HepG2 (cell line): ENCODE results near the gene CYP4F8. TPM values are rescaled to one million over a fixed set of nuclear protein-coding genes. Genes with fewer than 3 reads are reported as not detected.

Experiments
- ESRRA ChIP-seq: sonication (generic); formaldehyde crosslinking; IDR thresholded peaks from 2 replicates; pipeline ENCODE4 v1.5.1; 2020; ENCODE audit warnings: mild to moderate bottlenecking, low read depth, missing genetic modification reagents
- HDAC1 ChIP-seq: sonication (generic); formaldehyde crosslinking; IDR thresholded peaks from 2 replicates; pipeline ENCODE4 v1.5.1; 2020; ENCODE audit warnings: mild to moderate bottlenecking, missing genetic modification reagents
- NR2F1 ChIP-seq, 2 experiments: fragments of 450-650 bp in 1 of 2; formaldehyde crosslinking in 1 of 2; IDR thresholded peaks; 2 replicates each; pipeline versions ENCODE4 v1.5.0 to v1.6.1; 2016 to 2020; ENCODE audit warnings: mild to moderate bottlenecking in 1 of 2, missing compliant biosample characterization in 1 of 2, missing genetic modification reagents in 1 of 2, moderate library complexity in 1 of 2
- POGZ ChIP-seq: sonication (generic); formaldehyde crosslinking; IDR thresholded peaks from 2 replicates; pipeline ENCODE4 v1.4.0; 2020; ENCODE audit warnings: mild to moderate bottlenecking, missing genetic modification reagents
- RARA ChIP-seq: IDR thresholded peaks from 2 replicates; pipeline ENCODE4 v1.6.1; 2016; ENCODE audit warnings: missing genetic modification reagents, missing compliant biosample characterization
- REXO4 ChIP-seq: sonication (generic); formaldehyde crosslinking; IDR thresholded peaks from 2 replicates; pipeline ENCODE4 v1.8.0; 2022; ENCODE audit warnings: missing genetic modification reagents, mild to moderate bottlenecking, borderline replicate concordance
- RXRA ChIP-seq: sonication (generic); formaldehyde crosslinking; IDR thresholded peaks from 2 replicates; pipeline ENCODE4 v1.5.1; 2020; ENCODE audit warnings: missing genetic modification reagents
- RXRB ChIP-seq: IDR thresholded peaks from 2 replicates; pipeline ENCODE4 v1.6.1; 2016; ENCODE audit warnings: borderline replicate concordance, missing genetic modification reagents, missing compliant biosample characterization
- ZNF468 ChIP-seq: sonication (generic); formaldehyde crosslinking; IDR thresholded peaks from 2 replicates; pipeline ENCODE4 v1.8.0; 2022; ENCODE audit warnings: mild to moderate bottlenecking, moderate library complexity, missing genetic modification reagents
- ZNF607 ChIP-seq: sonication (generic); formaldehyde crosslinking; IDR thresholded peaks from 2 replicates; pipeline ENCODE4 v1.5.1; 2020; ENCODE audit warnings: missing genetic modification reagents, mild to moderate bottlenecking, borderline replicate concordance
- ZSCAN31 ChIP-seq: sonication (generic); formaldehyde crosslinking; IDR thresholded peaks from 2 replicates; pipeline ENCODE4 v1.5.0; 2020; ENCODE audit warnings: low read depth, mild to moderate bottlenecking, missing genetic modification reagents
- polyA plus RNA-seq, 8 experiments: library from polyadenylated mRNA; depleted of rRNA in 3 of 8; stranded (reverse) in 7 of 8; unstranded in 1 of 8; fragments of >200 nt; fragmentation: Illumina TruSeq in 4 of 8; extraction: Trizol in 4 of 8; gene quantifications; 2 replicates each; pipeline versions ENCODE4 v1.2.1 to v1.2.3, GENCODE V29; 2011 to 2016; ENCODE audit warnings: low read depth in 4 of 8, missing spikeins in 1 of 8, mixed read lengths in 1 of 8; ENCODE audit not compliant: insufficient read depth in 1 of 8
- total RNA-seq, 5 experiments: library from RNA; depleted of rRNA; stranded (reverse); fragments of >200 nt; fragmentation: Illumina TruSeq; extraction: Trizol; gene quantifications; 2 replicates each; pipeline ENCODE4 v1.2.3, GENCODE V29; 2016; ENCODE audit warnings: low read depth in 1 of 5
- TF ChIP-seq, protein P1 (sequence below), 2 experiments: fragments of 450-650 bp in 1 of 2; sonication (generic) in 1 of 2; formaldehyde crosslinking in 1 of 2; IDR thresholded peaks; 2 replicates each; pipeline versions ENCODE4 v1.6.1 to v1.8.0; 2016 to 2022; ENCODE audit warnings: antibody characterized with exemption in 1 of 2, mild to moderate bottlenecking in 1 of 2, missing genetic modification reagents in 1 of 2
- TF ChIP-seq, protein P2 (sequence below): sonication (generic); formaldehyde crosslinking; IDR thresholded peaks from 2 replicates; pipeline ENCODE4 v1.9.0; 2021; ENCODE audit warnings: mild to moderate bottlenecking, missing genetic modification reagents

Gene CYP4F8
- total and polyA plus RNA-seq, 2 of the 13 experiments (the other 11 are each of a cell fraction or from before 2014, with no cell fraction given), result not detected

DNA sequence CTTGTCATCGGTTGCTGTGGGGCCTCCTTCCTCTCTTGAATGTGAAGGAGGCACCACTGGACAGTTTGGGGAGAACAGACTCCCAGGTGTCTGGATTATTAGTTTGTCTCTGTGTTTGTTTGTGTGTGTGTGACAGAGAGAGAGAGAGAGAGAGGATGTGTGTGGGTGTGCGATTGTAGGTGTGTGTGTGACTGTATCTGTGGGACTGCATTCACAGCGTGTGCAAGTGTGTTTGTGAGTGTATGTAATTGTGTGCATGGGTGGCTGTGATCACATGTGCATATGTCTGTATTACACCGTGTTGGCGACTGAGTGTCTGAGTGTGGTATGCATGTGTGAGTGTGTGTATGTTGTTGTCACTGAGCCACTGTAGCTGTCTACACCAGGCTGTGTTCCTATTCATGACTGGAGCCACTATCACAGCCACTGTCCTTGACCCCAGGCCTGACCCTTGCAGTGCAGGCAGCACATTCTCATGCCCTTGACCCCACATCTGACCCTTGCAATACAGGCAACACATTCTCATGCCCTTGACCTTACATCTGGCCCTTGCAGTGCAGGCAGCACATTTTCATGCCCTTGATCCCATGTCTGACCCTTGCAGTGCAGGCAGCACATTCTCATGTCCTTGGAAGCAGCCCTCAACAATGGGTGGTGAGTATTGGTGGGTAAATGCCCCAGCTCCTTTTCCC, 25.1 kb upstream of the CYP4F8 start (continued):
- TF ChIP-seq, protein P1, sequence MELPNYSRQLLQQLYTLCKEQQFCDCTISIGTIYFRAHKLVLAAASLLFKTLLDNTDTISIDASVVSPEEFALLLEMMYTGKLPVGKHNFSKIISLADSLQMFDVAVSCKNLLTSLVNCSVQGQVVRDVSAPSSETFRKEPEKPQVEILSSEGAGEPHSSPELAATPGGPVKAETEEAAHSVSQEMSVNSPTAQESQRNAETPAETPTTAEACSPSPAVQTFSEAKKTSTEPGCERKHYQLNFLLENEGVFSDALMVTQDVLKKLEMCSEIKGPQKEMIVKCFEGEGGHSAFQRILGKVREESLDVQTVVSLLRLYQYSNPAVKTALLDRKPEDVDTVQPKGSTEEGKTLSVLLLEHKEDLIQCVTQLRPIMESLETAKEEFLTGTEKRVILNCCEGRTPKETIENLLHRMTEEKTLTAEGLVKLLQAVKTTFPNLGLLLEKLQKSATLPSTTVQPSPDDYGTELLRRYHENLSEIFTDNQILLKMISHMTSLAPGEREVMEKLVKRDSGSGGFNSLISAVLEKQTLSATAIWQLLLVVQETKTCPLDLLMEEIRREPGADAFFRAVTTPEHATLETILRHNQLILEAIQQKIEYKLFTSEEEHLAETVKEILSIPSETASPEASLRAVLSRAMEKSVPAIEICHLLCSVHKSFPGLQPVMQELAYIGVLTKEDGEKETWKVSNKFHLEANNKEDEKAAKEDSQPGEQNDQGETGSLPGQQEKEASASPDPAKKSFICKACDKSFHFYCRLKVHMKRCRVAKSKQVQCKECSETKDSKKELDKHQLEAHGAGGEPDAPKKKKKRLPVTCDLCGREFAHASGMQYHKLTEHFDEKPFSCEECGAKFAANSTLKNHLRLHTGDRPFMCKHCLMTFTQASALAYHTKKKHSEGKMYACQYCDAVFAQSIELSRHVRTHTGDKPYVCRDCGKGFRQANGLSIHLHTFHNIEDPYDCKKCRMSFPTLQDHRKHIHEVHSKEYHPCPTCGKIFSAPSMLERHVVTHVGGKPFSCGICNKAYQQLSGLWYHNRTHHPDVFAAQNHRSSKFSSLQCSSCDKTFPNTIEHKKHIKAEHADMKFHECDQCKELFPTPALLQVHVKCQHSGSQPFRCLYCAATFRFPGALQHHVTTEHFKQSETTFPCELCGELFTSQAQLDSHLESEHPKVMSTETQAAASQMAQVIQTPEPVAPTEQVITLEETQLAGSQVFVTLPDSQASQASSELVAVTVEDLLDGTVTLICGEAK (IDR thresholded peaks at IDR 0.05), result no peak
- TF ChIP-seq, protein P1 (CRISPR knock-in tag; IDR thresholded peaks at IDR 0.05), result 0 out of 2 replicates have a peak, but pooled peaks have one; percentile 20
- TF ChIP-seq NR2F1 (CRISPR knock-in tag; IDR thresholded peaks at IDR 0.05) (peak; percentile 64 to 80; a peak in 2 of 4 replicates), ZSCAN31 (CRISPR knock-in tag) (no peak), REXO4 (CRISPR knock-in tag) (no peak), RXRA (CRISPR knock-in tag) (peak; percentile 89), HDAC1 (CRISPR knock-in tag) (0 out of 2 replicates have a peak, but pooled peaks have one; percentile 18), RXRB (peak; percentile 47; the same call in 1 of the 2 replicates), ESRRA (peak; percentile 95), POGZ (CRISPR knock-in tag) (0 out of 2 replicates have a peak, but pooled peaks have one; percentile 22), RARA (CRISPR knock-in tag) (peak; percentile 91), ZNF468 (CRISPR knock-in tag) (no peak), ZNF607 (no peak)
- TF ChIP-seq, protein P2, sequence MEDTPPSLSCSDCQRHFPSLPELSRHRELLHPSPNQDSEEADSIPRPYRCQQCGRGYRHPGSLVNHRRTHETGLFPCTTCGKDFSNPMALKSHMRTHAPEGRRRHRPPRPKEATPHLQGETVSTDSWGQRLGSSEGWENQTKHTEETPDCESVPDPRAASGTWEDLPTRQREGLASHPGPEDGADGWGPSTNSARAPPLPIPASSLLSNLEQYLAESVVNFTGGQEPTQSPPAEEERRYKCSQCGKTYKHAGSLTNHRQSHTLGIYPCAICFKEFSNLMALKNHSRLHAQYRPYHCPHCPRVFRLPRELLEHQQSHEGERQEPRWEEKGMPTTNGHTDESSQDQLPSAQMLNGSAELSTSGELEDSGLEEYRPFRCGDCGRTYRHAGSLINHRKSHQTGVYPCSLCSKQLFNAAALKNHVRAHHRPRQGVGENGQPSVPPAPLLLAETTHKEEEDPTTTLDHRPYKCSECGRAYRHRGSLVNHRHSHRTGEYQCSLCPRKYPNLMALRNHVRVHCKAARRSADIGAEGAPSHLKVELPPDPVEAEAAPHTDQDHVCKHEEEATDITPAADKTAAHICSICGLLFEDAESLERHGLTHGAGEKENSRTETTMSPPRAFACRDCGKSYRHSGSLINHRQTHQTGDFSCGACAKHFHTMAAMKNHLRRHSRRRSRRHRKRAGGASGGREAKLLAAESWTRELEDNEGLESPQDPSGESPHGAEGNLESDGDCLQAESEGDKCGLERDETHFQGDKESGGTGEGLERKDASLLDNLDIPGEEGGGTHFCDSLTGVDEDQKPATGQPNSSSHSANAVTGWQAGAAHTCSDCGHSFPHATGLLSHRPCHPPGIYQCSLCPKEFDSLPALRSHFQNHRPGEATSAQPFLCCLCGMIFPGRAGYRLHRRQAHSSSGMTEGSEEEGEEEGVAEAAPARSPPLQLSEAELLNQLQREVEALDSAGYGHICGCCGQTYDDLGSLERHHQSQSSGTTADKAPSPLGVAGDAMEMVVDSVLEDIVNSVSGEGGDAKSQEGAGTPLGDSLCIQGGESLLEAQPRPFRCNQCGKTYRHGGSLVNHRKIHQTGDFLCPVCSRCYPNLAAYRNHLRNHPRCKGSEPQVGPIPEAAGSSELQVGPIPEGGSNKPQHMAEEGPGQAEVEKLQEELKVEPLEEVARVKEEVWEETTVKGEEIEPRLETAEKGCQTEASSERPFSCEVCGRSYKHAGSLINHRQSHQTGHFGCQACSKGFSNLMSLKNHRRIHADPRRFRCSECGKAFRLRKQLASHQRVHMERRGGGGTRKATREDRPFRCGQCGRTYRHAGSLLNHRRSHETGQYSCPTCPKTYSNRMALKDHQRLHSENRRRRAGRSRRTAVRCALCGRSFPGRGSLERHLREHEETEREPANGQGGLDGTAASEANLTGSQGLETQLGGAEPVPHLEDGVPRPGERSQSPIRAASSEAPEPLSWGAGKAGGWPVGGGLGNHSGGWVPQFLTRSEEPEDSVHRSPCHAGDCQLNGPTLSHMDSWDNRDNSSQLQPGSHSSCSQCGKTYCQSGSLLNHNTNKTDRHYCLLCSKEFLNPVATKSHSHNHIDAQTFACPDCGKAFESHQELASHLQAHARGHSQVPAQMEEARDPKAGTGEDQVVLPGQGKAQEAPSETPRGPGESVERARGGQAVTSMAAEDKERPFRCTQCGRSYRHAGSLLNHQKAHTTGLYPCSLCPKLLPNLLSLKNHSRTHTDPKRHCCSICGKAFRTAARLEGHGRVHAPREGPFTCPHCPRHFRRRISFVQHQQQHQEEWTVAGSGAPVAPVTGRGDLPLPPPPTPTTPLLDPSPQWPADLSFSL, result peak; percentile 86
